Activated CD4-positive, alpha-beta T cell treated with anti-CD3 and anti-CD28 coated beads for 24 hours (primary cell): Measurements from ENCODE around the gene RECQL.
"Not testable (repeated sequence)": the region's sequence is repeated elsewhere in the genome, so short reads cannot be mapped to it uniquely, and the experiment has no call there.

Source experiments
- DNase-seq, 2 donors: peaks; one replicate each; pipeline ENCODE4 v3.0.0-alpha.2; 2020; ENCODE audit warnings: low read depth in 2 of 2

Gene RECQL

DNA sequence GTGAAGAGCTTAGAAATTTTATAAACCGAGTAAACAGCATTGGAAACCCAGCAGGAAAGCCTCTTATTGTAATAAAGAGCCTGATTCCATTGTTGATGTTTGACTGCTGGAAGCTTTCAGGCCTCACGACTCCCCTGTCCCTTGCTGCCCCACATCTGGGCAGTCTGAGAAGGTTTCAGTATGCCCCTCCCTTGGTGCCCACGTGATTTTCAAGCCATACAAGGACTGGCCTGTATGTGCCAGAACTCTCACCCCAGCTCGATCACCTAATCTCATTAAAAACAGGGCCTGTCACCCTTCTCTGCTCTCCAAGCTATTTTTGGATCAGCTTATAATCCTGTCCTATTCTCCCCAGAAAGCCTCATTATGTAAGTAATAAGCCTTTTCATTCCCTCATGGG, 71.4 kb downstream of the RECQL start:
- no peak for DNase-seq

DNA sequence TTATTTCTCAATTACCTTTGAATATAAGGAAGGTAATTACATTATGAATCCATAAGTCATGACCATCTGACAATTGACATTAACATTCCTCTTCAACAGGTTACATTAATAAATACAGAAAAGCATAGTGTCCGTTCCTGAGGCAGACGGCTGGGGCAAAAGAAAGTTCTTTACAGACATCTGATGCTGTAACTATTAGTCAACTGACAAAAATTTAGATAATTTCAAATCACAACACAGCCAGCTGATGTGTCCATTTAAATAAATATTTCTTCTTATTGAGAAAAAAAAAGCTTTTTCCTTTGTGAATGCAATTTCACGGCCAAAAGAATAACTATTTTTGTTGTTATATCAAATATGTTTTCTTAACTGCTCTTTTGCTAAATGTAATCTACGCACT, 73.2 kb downstream of the RECQL start:
- DNase-seq = no peak

DNA sequence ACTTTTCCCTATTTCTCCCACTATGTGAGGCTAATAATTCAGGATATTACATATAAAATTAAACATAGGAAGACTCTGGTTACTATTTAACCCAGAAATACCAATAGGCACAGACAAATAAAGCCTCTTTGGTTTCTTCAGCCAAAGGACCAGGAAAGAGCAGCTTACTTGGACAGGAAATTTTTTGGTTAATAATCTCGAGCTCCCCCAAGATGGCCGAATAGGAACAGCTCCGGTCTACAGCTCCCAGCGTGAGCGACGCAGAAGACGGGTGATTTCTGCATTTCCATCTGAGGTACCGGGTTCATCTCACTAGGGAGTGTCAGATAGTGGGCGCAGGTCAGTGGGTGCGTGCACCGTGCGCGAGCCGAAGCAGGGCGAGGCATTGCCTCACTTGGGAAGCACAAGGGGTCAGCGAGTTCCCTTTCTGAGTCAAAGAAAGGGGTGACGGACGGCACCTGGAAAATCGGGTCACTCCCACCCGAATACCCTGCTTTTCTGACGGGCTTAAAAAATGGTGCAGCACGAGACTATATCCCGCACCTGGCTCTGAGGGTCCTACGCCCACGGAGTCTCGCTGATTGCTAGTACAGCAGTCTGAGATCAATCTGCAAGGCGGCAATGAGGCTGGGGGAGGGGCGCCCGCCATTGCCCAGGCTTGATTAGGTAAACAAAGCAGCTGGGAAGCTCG, 82.3 kb downstream of the RECQL start:
- DNase-seq = not testable (repeated sequence)
